Activated CD8-positive, alpha-beta memory T cell treated with anti-CD3 and anti-CD28 coated beads for 48 hours (primary cell): ENCODE results near the gene S100A9.

Source experiments
- DNase-seq, 3 experiments: peaks; one replicate each; pipeline ENCODE4 v3.0.0-alpha.2; 2020; ENCODE audit warnings: low read depth in 2 of 3, low spot score in 2 of 3

The S100A9 gene

DNA sequence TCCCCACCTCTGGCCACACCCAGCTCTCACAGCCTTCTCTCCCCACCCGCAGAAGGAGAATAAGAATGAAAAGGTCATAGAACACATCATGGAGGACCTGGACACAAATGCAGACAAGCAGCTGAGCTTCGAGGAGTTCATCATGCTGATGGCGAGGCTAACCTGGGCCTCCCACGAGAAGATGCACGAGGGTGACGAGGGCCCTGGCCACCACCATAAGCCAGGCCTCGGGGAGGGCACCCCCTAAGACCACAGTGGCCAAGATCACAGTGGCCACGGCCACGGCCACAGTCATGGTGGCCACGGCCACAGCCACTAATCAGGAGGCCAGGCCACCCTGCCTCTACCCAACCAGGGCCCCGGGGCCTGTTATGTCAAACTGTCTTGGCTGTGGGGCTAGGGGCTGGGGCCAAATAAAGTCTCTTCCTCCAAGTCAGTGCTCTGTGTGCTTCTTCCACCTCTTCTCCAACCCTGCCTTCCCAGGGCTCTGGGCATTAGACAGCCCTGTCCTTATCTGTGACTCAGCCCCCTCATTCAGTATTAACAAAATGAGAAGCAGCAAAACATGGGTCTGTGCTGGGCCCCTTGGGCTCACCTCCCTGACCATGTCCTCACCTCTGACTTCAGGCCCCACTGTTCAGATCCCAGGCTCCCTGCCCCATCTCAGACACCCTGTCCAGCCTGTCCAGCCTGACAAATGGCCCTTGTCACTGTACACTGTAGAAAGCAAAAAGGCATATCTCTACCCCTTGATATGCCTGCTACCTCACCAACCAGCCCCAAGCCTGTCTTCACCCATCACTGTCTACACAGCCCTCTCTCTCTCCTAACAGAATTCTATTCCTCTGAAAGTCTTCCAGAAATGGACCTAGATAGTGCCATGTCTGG lies 3.2 kb downstream of the S100A9 start:
- DNase-seq, result no peak

DNA sequence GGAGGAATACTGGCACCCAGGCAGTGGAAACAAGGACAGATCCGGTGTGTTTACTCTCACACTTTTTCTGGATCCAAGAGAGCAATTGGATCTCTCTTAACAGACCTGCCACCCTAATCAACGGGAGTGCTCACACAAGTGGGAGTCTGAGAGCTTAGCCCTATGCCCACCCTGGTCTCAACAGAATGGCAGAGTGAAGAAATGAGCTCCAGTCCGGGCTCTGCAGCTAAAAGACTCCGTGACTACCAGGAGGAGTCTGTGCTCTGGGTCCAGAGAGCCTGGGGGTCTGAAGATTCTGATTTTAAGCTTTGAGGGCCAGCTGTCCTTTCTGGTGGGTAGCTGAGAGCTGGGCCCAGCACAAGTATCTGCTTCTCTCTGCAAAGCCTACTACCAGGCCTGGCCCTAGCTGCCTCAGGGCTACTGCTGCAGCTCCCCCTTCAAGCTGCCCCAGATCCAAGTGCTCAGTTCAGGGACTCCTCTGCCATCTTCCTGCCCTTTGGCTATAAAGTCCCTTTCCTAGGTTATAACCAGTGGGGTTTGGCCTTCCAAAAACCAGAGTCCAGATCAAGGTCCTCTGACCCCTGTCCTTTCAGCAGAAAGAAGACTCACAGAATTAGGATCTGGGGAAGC lies 3.9 kb downstream of the S100A9 start:
- no peak for DNase-seq

DNA sequence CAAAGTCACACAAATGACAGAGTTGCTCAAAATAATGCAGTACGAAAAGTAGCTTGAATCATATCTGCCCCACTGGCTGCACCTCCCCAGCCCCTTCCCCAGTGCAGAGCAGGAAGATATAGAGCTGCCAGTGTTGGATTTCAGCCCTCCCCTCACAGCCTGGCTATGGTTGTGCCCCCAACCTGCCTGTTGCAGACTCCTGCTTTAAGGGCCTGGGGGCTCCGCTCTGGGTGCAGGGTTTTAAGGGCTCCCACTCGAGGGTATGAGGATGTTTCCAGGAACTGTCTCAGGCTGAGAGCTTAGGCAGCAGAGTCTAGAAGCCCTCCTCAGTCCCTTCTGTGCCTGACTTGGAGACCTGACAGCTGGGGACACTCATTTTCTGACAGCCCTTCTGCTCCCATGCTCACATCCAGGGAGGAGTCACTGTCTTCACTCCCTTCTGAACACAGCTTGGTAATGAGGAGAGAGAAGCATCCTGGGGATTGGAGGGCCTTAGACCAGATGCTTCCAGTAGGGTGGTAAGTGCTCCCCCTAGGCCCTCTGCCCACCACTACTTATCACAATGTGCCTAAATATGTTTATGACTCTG lies 4.6 kb downstream of the S100A9 start:
- DNase-seq, result no peak

DNA sequence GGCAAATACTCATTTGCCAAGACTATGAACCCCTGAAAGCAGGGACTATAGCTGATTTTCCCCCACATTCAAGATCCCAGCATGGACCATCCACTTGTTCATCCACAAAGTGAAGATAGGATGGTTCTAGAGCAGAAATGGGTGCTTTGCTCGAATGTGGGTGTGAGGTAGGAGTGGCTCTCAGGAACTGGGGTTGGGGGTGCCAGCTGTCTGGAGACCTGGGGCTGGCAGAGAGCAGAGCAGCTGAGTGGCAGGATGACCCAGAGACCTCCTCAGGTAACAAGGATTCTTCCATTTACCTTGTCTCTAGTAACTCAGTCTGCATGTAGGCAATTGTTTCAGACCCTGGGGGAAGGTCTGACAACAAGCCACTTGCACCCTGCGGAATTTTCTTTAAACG lies 6.0 kb downstream of the S100A9 start:
- no peak for DNase-seq

DNA sequence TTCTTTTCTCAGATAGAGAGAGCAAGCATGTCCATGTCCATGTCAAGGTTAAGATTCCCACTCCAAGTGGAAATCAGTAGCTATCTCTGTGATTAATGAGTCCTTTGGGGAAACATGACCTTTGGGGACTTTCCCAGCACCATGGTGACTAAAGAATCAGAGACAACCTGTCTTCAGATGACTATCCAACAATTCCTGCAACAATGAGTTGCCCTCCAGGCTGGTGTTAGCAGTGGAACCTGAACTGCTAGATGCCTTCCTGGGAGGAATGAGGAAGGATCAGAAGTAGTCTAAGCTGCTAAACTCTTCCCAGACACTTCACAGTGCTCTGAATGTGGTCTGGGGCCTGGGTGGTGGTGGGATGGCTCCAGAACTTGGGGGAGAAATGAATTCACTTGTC lies 6.5 kb downstream of the S100A9 start:
- no peak for DNase-seq

DNA sequence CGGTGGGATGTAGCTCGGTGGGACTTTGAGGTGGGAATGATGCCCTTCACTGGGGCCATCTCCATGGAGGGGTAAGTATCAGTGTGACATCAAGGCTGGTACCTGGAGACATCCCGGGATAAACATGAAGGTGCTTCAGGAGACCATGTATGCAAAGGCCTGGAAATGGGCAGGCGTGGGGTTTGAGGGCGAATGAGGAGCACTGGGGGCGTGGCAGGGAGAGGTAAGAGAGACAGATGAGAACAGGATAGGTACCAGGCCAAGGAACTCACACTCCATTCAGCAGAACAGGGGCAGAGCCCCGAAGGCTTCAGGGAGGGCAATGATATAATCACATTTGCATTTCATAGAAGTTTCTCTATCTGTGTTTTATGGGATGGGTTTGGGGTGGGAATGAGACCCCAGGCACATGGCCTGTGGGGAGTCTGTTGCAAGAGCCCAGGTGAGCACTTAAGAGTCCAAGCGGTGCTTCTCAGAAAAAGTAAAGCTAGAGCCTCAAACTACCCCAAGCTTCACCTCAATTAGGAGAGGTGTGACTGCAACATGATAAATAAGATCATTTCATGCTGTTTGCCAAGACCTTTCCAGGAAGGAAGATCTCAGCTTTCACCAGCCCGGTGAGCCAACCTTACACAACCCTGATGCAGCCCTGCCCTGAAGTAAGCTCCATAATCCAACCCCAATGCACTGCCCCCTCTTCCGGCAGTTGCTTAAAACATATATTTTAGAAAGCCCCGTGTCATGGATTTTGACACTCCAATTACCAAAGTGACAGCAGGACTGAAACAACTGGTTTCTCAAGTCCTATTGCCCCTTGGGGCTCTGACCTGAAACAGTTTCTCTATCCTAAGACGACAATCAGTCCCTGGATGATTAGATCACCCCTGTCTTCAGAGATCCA lies 7.4 kb downstream of the S100A9 start:
- DNase-seq, result no peak

DNA sequence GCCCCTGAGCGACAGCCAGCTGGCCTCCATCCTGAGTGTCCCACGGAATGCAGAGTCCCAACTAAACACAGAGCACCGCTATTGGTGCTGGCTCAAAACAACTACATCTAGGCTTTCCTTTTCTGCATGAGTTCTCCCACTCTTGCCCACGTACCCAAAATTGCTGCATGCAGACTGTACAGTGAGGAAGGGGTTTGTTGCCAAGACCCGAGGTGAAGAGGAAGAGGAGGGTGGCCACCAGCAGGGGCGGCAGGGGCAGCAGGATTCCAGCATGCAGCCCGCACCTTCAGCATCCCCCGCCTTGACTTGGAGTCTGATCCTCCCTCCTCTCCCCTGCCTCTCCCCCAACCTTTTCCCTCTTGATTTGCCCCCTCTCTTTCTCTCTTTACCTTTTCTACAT lies 8.0 kb downstream of the S100A9 start:
- no peak for DNase-seq

DNA sequence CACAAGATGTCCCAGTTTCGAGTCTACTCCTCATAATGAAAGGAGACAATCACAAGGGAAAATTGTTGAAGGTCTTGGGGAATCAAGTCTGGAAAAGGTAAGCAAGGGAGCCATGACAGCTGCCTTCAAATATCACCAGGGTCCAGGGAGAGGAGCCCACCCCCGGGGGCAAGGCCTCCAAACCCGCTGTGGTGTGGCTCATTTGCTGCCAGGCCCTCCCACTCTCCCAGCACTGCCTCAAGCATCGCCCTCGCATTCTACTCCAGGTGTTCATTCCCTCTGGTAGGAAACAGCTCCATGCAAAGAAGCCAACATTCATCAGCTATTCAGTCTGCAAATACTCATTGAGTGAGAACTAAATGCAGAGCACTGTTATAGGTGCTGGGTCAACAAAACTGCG lies 8.6 kb downstream of the S100A9 start:
- DNase-seq, result no peak

DNA sequence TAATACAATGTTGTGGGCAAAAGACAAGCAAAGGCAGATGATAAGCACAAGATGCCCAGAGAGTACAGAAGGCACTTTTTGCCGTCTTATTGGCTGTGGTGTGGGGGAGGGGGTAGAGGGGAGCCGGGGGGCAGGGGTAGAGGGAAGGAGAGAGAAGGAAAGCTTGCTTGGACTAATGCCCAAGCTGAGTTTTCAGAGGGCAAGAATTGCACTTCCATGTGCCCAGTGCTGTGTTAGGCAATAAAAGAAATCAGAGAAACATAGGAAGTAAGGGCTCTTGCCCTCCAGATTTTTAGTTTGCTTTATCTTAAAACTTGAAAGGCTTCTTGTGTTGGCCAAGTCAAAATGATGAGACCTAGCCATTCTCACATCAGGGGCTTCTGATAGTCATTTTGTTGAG lies 9.4 kb downstream of the S100A9 start:
- DNase-seq, result no peak

DNA sequence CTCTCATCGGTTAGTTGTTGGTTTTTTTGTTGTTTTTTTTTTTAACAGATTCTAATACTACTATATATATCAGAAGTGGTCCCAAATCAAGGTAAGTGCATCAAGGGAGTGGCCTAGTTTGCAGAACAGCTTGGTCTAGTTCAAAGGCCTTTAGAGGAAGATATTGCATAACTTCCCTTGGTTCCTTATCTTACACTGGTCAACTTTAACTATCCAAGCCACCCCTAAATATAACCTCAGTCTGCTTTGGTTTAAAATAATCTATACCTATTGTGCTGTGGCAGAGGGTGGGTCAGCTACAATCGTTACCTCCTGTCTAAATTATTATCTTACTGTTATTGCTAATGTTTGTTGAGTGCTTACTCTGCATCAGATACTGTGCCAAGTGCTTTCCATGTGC lies 10.8 kb downstream of the S100A9 start:
- DNase-seq, result no peak

DNA sequence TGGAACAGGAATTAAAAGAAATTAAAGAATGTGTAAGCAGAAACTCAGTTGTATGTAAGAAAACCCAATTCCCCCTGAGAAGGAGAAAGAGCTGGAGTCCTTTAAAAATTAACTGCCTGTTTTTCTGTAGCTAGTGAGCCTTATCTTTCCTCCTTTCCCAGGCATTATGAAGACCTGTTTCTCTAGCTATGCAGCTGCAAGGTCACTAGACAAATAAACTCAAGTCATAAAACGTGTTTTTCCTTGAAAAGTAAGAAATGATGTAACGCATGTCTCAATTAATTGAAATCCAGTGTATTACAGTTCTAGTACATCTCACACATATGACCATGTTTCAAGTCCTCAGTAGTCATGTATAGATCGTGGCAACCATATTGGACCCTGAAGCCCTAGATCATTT lies 12.5 kb downstream of the S100A9 start:
- no peak for DNase-seq

DNA sequence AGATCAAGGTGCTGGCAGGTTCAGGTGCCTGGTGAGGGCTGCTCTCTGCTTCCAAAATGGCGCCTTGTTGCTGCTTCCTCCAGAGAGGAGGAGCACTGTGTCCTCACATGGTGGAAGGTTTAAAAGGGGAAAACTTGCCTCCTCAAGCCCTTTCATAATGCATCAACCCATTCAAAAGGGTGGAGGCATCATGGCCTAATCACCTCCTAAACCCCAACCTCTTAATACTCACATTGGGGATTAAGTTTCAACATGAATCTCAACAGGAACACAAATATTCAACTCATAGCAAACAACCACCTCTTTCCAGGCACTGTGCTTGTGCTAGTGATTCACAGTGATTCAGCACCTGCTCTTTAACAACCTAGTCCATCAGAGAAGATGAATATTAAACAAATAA lies 13.6 kb downstream of the S100A9 start:
- no peak for DNase-seq

DNA sequence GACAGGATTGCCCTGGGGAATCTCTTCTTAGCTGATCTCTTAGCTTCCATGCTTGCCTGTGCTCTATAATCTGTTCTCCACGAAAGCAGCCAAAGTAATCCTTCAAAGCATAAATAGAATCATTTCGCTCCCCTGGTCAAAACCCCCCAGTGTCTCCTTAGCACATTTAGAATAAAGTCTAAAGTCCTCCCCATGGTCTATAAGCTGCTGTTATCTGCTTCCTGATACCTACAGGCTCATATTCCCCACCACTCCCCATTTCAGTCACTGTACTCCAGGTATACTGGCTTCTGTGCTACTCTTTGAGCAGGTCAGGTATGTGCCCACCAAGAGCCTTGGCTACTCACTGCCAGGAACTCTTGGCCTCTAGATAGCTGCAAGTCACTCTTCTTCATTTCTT lies 14.9 kb downstream of the S100A9 start:
- DNase-seq, result no peak

DNA sequence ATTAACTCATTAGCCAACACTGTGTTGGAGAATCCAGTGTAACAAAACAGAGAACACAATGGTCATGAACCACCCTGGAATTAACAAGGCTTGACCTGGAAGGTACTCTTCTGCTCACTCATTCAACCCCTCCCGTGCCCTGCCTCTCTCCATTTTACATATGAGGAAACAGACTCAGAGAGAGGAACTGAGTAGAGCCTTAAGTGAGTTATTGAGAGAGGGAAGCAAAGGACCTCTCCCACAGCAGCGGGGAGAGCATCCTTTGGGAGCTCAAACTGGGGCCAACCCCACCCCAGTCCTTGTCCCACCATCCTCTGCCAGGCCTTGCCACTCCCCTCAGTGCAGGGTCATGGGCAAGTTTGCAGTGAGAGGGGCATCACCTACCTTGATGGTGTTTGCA lies 16.4 kb downstream of the S100A9 start:
- no peak for DNase-seq

DNA sequence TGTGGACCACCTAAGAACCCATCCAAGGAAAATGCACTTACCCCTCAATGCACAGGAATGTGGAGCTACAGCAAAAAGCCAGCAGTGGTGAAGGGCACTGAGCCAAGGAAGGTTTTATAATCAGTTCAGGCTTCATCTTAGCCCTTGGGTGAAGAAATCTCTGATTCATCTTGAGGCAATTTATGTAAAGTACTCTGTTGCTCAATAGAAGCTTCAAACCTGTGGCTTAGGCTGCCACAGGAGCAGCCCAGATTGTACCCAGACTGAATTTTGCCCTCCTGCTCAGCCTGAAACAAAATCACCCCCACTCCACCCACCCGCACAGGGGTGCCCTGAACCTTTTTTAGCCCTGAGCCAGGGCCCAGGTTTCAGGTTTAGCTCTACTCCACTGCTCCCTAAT lies 17.9 kb downstream of the S100A9 start, which contains the start of gene S100A12:
Gene S100A12, minus strand, starts transcription at position 111 of the 400 bp plus-strand sequence. CDS start 1,029 bp downstream, outside the sequence.
- DNase-seq, result no peak

DNA sequence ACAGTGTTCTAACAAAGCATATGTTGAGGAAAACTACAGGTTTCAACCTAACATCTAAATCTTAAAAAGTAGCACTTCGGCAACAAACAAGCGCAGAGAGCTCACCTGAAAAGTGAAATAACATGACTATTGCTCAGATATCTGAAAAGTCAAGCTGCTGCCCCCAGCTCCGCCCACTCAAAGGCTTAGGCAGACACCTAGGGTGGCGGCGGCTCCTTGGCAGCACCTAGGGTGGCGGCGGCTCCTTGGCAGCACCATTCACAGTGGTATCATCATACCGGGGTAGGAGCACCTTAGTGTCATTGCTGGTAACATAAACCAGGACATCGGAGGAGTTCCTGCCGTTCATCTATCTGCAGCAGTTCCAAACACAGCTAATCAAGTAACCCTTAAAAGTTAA lies 21.9 kb downstream of the S100A9 start:
- DNase-seq, result no peak

DNA sequence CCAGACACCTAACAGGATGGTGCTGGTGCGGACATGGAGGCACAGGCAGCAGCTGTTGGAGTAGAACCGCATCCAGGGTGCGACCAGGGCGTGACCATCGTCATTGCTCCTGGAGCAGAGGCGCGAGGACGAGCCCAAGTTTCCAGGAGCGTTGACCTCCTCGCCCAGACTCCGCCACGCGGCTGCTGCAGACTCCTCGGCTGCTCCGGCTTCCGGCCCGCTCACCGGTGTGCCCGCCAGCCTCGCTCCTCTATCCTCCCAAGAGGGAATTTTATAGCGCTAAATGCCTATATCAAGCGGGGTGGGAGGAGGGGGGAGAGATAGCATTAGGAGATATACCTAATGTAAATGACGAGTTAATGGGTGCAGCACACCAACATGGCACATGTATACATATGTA lies 23.1 kb downstream of the S100A9 start:
- DNase-seq, result no peak

DNA sequence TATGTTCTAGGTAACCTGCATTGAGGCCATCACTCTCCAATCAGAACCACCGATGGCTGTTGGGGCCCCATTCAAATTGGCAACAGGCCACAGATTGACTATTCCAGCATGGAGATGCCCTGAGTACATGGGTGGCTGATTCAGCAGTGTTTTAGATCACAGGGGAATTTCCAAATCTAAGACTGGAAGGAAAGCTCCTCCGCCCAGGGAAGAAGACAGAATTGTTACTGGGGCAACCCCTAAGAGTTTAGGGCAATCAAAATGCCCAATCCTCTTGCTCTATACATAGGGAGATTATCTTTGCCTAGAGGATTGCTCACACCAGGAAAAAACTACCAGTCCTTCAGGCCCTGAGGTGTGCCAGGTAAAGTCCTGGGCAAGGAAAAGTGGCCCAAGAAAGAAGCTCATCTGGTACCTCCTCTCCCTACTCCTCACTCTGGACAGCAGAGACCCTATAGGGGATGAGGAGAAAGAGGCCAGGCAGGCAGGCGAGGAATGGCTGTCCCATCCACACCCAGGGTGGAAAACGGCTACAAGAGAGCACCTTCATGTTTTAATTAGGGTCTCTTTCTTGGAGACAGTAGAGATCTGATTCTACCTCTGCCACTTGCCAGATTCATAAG lies 27.4 kb downstream of the S100A9 start:
- no peak for DNase-seq

DNA sequence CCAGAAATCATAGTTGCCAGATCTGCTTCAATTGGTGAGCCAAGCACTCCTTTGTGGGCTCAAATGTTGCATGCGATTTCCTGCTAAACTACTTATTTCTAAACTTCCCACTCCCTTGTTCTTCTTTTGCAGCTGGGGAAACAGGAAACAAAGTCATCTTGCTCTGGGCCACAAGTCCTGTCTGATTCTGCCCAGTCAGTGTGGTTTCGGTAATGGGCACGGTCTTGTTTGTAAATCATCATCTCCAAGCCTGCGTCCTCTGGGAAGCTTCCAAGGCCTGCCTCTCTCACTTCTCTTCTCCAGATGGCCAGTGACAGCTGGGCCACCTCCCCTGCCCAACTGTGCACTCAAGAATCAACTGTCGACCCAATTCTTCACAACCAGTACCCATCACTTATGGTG lies 28.8 kb downstream of the S100A9 start:
- DNase-seq, result no peak

DNA sequence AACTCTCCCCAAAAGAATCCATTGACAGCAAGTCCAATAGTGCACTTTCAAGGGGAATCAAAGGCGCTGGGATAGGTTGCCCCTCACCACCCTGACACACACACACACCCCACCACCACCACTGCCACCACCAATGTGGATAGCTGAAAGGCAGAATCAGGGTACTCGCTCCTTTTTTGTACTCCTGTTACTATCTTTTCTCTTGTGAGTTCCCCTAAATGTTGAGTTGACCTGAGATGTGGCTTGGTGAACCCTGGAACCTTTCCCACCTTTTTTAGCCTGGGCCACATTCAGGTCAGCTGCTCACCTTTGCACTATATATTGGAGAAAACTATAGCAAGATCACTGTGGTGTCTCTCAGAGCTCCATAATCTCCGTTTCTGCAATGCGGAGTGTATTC lies 29.3 kb downstream of the S100A9 start:
- DNase-seq, result no peak

DNA sequence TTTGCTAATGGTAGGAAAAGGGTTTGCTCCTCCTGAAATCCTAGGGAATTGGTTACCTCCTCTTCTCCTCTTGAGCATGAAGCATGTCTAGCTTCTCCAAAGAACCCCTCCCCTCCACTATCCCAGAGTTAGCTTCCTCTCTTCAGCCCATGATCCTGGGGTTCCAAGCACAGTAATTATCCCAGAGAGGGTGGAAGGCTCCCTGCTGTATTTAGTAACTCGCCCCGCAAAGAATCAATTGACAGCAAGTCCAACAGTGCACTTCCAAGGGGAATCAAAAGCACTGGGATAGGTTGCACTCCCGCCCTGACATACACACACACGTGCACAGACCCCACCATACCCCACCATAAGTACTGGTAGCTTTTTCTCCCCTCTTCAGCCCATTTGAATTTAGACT lies 30.1 kb downstream of the S100A9 start:
- DNase-seq, result no peak
